Endodermal cell (in vitro differentiated cells): ENCODE results near the gene CACNG7. TPM values are rescaled to one million over a fixed set of nuclear protein-coding genes. Genes with fewer than 3 reads are reported as not detected.

ENCODE experiments used
- DNase-seq: peaks from one replicate; pipeline ENCODE4 v3.0.0-alpha.2; 2017
- H3K27ac ChIP-seq: 2 replicates; pipeline ENCODE4 v1.5.1; 2013; ENCODE audit warnings: mild to moderate bottlenecking, low read depth, low read length, moderate library complexity
- H3K27me3 ChIP-seq: 2 replicates; pipeline ENCODE4 v1.6.1; 2013; ENCODE audit warnings: mild to moderate bottlenecking, low read length, moderate library complexity; ENCODE audit not compliant: insufficient read depth, control insufficient read depth, poor library complexity, severe bottlenecking
- H3K36me3 ChIP-seq: 2 replicates; pipeline ENCODE4 v1.7.0; 2013; ENCODE audit warnings: mild to moderate bottlenecking, low read length, moderate library complexity; ENCODE audit not compliant: control insufficient read depth, insufficient read depth
- H3K4me1 ChIP-seq: one replicate; pipeline ENCODE4 v1.7.0; 2013; ENCODE audit warnings: low read length; ENCODE audit not compliant: control insufficient read depth, insufficient read depth
- H3K4me3 ChIP-seq: 2 replicates; pipeline ENCODE4 v1.5.1; 2013; ENCODE audit warnings: mild to moderate bottlenecking, low read length, moderate library complexity
- H3K9ac ChIP-seq: 2 replicates; pipeline ENCODE4 v1.6.1; 2013; ENCODE audit warnings: mild to moderate bottlenecking, low read length, moderate library complexity; ENCODE audit not compliant: poor library complexity, severe bottlenecking; ENCODE audit errors: extremely low read depth
- H3K9me3 ChIP-seq: 2 replicates; pipeline ENCODE4 v1.6.1; 2013; ENCODE audit warnings: mild to moderate bottlenecking, low read length, moderate library complexity; ENCODE audit not compliant: control insufficient read depth
- H3K27ac Mint-ChIP-seq: 2 replicates; pipeline ENCODE4 v1.8.0; 2020; ENCODE audit warnings: mixed read lengths
- H3K27me3 Mint-ChIP-seq: 2 replicates; pipeline ENCODE4 v1.8.0; 2021; ENCODE audit warnings: mild to moderate bottlenecking, mixed read lengths; ENCODE audit not compliant: insufficient read depth
- H3K36me3 Mint-ChIP-seq: 2 replicates; pipeline ENCODE4 v1.8.0; 2020; ENCODE audit warnings: low read depth, mixed read lengths
- H3K4me1 Mint-ChIP-seq: 2 replicates; pipeline ENCODE4 v1.8.0; 2020; ENCODE audit warnings: mixed read lengths
- H3K4me3 Mint-ChIP-seq: 2 replicates; pipeline ENCODE4 v1.8.0; 2020; ENCODE audit warnings: mild to moderate bottlenecking, moderate library complexity, mixed read lengths
- H3K9me3 Mint-ChIP-seq: 2 replicates; pipeline ENCODE4 v1.8.0; 2020; ENCODE audit warnings: mild to moderate bottlenecking, mixed read lengths
- WGBS, 2 experiments: methylation state at CpG; one replicate each; pipeline versions ENCODE4 v1.1.5 to v1.1.7; 2013; ENCODE audit warnings: missing lambda C conversion rate in 2 of 2, mixed read lengths in 1 of 2; ENCODE audit not compliant: insufficient coverage in 1 of 2, insufficient read length in 1 of 2; 5-methylcytosine and 5-hydroxymethylcytosine counted together
- total RNA-seq, 2 donors: library from RNA; stranded (reverse); fragmentation: NEBNext Ultra II Directional in 1 of 2; extraction: Animal tissue kit (Norgen Biotek cat#: 25700) in 1 of 2; gene quantifications; 2 replicates in 1 of 2; 3 replicates in 1 of 2; pipeline ENCODE4 v1.2.1, GENCODE V29; 2021
- TF ChIP-seq, protein P1 (sequence below): fragments of 200-600 bp; sonication (generic); conservative IDR thresholded peaks from 2 replicates; pipeline ENCODE4 v1.5.0; 2021; ENCODE audit warnings: antibody characterized with exemption, mild to moderate bottlenecking

CACNG7 gene
- total RNA-seq, 2 donors from 2014 or later, result 2.7 to 3.4 TPM

GRCh38 chr19:53873773-53874605 is 35.1 kb upstream of the CACNG7 start:
- 96 to 97% methylated on average over 38 to 51 of the region's 51 CpGs for WGBS, 2 experiments

GRCh38 chr19:53874606-53874990 is 34.5 kb upstream of the CACNG7 start:
- Histone ChIP-seq H3K27me3 (no peaks in the 10 kb centered on the region), H3K27ac (no peak overlapping the region)

More at GRCh38 chr19:53873773-53874605, 35.1 kb upstream of the CACNG7 start:
- Mint-ChIP-seq H3K27ac (peak overlapping the region; percentile 48), H3K9me3 (no peaks in the 10 kb centered on the region), H3K4me3 (no peak overlapping the region), H3K27me3 (no peaks in the 10 kb centered on the region), H3K36me3 (peaks cover 36% of the 10 kb centered on the region), H3K4me1 (peaks cover 13% of the 10 kb centered on the region)
- Histone ChIP-seq H3K4me1 (no peaks in the 10 kb centered on the region), H3K9me3 (no peaks in the 10 kb centered on the region), H3K9ac (no peak overlapping the region), H3K4me3 (peak overlapping the region; percentile 45), H3K27me3 (no peaks in the 10 kb centered on the region), H3K36me3 (peaks cover 47% of the 10 kb centered on the region), H3K27ac (no peak overlapping the region)
- TF ChIP-seq, protein P1, sequence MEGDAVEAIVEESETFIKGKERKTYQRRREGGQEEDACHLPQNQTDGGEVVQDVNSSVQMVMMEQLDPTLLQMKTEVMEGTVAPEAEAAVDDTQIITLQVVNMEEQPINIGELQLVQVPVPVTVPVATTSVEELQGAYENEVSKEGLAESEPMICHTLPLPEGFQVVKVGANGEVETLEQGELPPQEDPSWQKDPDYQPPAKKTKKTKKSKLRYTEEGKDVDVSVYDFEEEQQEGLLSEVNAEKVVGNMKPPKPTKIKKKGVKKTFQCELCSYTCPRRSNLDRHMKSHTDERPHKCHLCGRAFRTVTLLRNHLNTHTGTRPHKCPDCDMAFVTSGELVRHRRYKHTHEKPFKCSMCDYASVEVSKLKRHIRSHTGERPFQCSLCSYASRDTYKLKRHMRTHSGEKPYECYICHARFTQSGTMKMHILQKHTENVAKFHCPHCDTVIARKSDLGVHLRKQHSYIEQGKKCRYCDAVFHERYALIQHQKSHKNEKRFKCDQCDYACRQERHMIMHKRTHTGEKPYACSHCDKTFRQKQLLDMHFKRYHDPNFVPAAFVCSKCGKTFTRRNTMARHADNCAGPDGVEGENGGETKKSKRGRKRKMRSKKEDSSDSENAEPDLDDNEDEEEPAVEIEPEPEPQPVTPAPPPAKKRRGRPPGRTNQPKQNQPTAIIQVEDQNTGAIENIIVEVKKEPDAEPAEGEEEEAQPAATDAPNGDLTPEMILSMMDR, result no peak
- no peak for DNase-seq

GRCh38 chr19:53875602-53876325 is 33.3 kb upstream of the CACNG7 start:
- Histone ChIP-seq H3K9me3 (no peaks in the 10 kb centered on the region), H3K27me3 (peaks cover 11% of the 10 kb centered on the region), H3K36me3 (peaks cover 42% of the 10 kb centered on the region), H3K4me1 (no peaks in the 10 kb centered on the region), H3K9ac (no peak overlapping the region), H3K4me3 (no peak overlapping the region), H3K27ac (no peak overlapping the region)
- Mint-ChIP-seq H3K27ac (no peak overlapping the region), H3K36me3 (peaks cover 31% of the 10 kb centered on the region), H3K4me1 (peaks cover 9% of the 10 kb centered on the region), H3K9me3 (no peaks in the 10 kb centered on the region), H3K27me3 (no peaks in the 10 kb centered on the region), H3K4me3 (no peak overlapping the region)
- WGBS, 2 experiments, result 91 to 98% methylated on average over 11 to 15 of the region's 17 CpGs
- TF ChIP-seq, protein P1, result no peak
- no peak for DNase-seq

More at GRCh38 chr19:53874606-53874990, 34.5 kb upstream of the CACNG7 start:
- peaks cover 47% of the 10 kb centered on the region for H3K36me3 ChIP-seq
- no peak for DNase-seq
- Mint-ChIP-seq H3K4me1 (peaks cover 13% of the 10 kb centered on the region), H3K9me3 (no peaks in the 10 kb centered on the region), H3K4me3 (no peak overlapping the region), H3K36me3 (peaks cover 36% of the 10 kb centered on the region), H3K27ac (peak overlapping the region; percentile 48), H3K27me3 (no peaks in the 10 kb centered on the region)
- no peaks in the 10 kb centered on the region for H3K4me1 ChIP-seq
- TF ChIP-seq, protein P1, result no peak
- H3K4me3 ChIP-seq, result peak overlapping the region; percentile 45
- no peak overlapping the region for H3K9ac ChIP-seq
- WGBS, 2 experiments, result 93% methylated on average over 5 to 6 of the region's 6 CpGs
- H3K9me3 ChIP-seq, result no peaks in the 10 kb centered on the region
